NCI-H2107 (cell line): ENCODE measurements around the gene THAP3.
"Not testable (repeated sequence)": the region's sequence is repeated elsewhere in the genome, so short reads cannot be mapped to it uniquely, and the experiment has no call there.

Source experiments
- DNase-seq: peaks from one replicate; lab custom pipeline; 2025; lab: John Stamatoyannopoulos, UW

THAP3 gene

DNA sequence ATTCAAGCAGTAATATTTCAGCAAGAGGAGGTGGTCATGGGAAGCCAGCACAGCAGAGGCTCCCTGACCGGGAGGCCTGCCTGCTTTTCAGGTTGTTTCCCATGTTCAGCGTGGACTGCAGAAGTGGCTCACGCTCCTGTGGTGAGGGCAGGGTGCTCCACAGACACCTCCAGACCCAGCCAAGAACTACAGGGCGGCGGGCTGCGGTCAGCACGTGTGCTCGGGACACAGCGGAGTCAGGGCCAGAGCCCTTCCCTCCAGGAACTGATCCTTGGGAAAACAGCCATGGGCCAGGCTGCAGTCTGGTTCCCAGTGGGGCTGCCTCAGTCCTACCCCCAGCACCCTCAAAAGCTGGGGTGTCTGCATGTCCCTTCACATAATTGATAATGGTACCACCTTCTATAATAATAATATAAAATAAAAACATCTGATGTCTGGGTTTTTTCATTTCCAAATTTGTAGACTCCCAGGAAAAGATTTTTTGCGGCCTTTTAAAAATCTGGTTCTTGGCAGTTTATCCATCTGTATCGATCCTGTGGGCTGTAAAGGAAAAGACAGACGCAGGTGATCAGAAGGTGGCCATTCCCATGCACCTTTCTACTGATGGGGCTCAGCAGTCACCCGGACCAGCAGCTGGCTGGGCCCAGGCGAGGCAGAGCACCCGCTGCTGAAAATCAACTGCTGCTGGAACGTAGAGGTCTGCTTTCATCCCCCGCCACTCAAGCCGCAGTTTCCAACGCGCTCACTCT, 10.7 kb downstream of the THAP3 start:
- DNase-seq = no peak

DNA sequence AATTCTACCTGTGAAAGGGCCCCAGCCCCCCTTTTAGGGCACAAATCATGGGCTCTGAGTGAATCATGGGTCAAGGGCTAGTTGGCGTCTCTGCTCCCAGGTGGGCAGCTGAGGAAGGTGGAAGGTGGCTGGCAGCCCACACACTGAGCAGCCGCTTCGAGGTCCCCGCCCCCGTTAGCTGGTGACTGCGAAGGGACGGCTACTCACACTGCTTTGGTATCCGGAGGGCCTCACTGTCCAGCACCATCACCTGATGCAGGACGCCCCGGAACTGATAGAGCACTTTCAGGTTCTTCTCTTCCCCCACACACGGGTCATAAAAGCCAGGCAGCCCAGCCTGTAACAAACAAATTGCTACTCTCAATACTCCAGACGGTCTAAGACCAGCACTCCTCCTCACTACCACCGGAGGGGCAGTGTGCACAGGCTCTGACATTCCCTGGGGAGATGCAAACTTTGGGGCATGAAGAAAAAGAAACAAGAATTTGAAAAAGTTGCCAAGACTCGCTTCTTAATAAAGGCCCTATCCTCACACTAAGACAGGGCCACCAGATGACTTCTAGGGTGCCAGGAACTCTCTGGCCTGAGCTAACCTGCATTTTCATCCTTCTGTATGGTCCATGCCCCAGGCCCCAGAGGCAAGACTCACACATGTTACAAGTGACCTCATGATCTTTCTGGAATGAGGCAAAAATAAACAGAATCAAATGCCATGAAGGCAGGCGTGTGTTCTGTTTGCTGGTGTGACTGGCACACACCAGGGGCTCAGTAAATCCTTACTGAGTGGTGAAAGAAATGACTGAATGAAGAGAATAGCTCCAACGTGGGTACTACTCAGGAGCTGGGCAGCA, 11.5 kb downstream of the THAP3 start:
- no peak for DNase-seq

DNA sequence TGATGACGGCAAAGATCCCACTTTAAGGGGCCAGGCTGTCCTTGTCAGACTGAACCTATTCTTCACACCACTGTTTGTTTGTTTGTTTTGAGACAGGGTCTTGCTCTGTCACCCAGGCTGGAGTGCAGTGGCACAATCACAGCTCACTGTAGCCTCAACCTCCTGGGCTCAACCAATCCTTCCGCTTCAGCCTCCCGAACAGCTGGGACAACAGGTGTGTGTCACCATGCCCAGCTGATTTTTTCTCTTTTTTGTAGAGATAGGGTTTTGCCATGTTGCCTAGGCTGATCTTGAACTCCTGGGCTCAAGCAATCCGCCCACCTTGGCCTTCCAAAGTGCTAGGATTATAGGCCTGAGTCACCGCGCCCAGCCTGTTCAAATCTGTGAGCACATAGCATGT, 12.1 kb downstream of the THAP3 start:
- DNase-seq = not testable (repeated sequence)

DNA sequence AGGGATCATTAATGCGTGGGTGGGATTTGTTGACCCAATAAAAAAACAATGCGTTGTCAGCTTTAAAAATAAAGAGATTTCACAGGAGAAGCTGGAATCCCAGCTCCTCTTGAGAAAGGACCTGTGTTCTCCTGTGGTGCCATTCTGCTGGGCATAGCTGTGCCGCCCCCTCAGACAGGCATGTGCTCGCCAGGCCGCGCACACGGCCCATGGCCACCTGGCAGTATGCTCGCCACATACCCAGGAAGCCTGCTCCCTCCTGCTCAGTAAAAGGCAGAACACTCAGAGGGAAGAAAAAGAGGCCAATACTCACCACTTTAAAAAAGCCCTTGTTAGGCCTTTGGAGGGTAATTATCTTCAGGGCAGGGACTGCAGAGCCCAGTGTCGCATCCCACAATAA, 13.1 kb downstream of the THAP3 start:
- no peak for DNase-seq

DNA sequence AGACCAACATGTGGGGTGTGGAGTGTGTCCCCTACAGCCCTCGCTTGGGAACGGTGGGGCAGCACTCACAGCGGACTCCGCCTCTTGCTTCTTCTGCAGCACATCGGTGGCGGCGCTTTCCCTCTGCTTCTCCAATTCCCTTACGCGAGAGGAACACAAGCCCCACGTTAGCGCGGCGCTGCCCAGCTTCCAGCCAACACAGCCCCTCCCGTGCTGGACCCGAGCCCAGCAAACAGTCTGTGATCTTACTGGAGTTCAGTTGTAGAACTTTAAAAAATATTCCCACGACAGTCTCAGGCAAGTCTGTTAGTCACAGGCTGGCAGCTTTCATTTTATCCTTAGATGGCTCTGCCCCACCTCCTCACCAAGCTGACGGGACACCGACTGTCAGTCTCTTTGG, 13.6 kb downstream of the THAP3 start:
- no peak for DNase-seq

DNA sequence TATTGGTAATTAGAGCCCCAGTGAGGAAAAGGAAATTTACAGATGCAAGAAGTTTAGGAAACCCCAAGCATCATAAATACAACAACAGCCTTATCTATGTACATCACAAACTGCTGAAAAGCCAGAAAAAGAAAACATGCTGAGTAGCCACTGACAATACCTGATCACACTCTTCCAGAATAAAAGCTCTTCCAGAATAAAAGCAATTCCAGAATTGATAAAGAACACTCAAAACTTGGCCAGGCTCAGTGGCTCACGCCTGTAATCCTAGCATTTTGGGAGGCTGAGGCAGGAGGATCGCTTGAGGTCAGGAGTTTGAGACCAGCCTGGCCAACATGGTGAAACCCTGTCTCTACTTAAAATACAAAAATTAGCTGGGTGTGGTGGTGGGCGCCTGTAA, 16.2 kb downstream of the THAP3 start:
- DNase-seq = not testable (repeated sequence)

DNA sequence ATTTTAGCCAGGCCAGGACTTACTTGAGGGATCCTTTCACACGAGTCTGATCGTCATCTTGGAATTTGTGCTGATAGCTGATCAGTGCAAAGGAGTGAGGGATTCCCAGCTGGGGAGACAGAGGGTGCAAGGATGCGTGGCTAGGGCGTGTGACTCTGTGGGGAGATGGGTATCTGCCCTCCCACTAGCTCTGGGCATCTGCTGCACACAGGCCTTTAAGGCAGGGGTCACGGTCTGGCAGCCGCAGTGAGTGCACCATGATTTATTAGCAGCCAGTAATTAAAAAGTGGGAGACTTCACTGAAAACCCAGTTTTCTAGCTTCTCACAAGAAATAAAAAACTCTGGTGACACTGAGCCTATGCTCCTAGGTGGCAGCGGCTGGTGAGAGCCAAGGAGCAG, 20.4 kb downstream of the THAP3 start:
- no peak for DNase-seq

DNA sequence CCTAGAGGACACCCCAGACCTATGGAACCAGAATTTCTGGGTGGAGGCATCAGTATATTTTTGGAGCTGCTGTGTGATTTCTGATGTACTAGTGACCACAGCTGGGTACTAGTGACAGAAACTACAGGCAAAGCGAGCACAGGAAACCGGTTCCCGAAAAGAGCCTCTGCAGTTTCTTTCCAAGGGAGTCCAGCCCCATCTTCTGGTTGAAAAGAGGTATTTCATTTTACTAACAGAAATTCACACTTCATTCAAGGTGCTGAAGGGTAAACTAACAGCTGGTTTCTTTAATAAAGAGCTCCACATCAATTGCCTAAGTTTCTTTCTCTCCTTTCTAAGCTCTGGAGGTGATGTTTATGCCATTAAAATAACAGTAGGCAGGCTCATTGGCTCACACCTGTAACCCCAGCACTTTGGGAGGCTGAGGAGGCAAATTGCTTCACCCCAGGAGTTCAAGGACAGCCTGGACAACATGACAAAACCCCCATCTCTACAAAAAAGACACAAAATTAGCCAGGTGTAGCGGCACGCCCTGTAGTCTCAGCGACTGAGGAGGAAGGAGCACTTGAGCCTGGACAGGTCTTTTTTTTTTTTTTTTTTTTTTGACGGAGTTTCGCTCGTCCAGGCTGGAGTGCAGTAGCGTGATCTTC, 22.0 kb downstream of the THAP3 start:
- DNase-seq = no peak

DNA sequence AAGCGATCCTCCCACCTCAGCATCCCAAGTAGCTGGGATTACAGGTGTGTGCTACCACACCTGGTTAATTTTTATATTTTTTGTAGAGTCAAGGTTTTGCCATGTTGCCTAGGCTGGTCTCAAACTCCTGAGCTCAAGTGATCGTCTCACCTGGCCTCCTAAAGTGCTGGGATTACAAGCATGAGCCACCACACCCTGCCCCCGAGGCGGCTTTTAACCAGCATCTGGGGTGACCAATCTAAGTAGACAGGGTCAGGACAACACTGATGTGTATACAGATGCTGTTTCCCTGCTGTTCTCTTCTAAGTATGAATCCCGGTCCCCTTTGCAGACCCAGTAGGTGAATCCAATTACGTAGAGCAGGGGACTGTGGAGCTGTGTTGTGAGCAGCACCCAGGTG, 23.9 kb downstream of the THAP3 start:
- no peak for DNase-seq

DNA sequence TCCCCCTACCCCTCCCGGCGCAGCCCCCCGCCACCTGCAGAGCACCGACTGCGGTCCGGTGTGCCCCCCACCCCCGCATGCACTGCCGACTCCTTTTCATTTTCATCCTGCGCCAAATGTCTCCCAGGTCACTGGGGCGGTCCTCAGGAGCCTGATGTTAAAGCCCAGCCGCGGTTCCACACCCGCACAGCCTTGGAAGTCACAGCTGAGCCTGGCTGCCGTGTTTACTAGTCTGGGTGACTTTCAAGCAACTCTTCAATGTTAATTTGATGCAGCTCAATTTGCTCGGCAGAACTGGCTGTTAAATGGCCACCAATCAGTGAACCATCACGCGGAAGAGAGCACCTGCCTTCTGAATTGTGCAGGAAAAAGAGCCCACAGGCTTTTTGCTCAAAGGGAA, 27.2 kb downstream of the THAP3 start:
- no peak for DNase-seq

DNA sequence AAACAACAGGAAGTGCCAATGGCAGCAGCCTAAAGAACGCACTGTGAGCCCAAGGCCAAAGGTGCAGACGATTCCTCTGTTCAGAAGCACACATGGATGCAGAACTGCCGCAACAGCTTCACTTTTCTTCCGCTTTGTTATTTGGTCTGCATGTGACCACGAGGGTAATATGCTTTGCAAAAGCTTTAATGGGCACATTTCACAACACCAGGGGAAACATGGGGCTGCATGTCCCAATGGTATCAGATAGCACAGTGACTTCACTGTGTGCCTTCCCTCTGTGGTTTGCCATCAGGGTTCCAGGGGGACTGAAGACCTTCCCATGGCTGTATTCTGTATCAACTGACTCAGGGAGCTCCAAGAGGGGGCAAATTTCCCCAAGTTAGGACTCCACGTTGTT, 28.3 kb downstream of the THAP3 start:
- DNase-seq = no peak

DNA sequence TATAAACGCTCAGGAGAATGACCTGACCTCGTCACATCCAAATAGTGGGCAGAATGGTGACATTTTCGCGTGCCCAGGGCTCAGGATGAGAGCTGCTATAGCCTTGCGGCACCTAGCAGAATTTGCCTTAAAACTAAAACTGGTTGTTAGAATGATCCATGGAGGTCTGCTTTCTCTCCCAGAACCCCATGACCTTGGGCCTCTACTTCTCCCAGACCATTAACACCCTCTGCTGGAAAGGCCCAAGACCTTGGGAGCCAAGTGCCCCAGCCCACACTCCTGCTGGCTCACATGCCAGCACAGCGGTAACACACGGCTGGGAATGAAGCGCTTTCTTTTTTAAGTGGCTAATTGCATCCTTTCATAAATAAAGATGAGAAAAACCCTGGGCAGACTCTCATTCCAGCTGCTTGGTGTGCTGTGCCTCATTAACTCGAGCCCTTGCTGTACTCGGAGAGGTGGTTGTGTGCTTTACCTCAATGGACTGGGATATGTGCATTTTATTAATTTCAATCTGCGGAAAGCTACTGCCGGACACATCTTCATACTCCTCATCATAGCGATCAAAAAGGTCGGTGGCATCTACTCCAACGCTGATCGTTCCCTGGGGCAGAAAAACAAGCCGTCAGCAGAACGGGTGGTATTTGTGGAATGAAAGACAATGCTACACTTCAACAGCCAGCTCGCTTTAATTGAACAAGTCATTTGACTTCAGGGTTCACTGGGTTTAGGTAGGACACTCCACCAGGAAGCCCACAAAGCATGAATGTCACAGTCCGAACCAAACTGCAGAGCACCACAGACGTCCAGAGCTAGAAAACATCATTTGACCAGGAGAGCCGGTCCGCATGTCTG, 29.0 kb downstream of the THAP3 start:
- DNase-seq = no peak

DNA sequence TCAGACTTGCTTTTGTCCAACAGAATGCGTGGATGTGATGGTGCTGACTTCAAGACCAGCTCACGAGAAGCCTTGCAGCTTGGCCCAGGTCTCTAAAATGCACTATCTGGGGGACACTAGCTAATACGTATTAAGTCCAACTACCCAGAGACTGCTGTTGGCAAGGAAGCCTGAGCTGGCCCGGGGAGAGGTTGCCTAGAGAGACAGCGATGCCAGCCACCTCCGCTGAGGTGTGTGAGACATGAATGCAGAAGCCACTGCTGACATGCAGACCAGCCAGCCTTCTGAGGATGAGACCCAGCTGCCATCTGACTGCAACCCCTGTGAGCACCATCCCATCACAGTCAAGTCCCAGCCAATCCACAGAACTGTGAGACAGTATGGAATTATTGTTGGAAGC, 32.5 kb downstream of the THAP3 start:
- DNase-seq = no peak

DNA sequence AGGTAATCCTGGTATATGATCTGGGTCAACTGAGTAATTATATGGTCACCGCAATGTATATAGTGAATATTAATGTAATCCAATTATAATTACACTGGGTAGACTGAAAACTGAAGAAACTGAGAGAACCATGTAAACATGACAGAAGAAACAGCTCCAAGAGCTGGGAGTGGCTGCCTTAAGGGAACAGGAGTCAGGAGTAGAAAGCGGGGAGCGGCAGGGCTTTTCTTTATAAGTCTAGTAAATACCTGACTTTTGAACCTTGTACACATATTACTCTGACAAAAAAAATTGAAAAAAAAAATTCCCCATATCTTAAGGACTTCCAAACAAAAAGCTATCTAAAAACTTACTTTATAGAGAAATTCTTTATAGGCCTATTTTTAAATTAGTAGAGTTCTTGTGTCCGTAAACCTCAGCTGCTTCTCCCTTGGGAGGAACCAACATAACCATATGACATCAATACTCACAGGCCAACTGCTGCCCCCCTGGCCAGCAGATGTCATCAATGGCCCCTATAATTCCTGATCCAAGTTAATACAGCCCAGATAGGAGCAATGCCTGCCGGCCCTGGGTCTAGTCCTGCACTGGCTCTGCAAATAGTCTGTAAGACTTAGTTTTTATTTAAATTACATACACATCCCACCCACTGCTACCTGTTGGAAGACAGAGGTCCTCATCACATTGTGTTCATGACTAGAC, 33.8 kb downstream of the THAP3 start:
- no peak for DNase-seq

DNA sequence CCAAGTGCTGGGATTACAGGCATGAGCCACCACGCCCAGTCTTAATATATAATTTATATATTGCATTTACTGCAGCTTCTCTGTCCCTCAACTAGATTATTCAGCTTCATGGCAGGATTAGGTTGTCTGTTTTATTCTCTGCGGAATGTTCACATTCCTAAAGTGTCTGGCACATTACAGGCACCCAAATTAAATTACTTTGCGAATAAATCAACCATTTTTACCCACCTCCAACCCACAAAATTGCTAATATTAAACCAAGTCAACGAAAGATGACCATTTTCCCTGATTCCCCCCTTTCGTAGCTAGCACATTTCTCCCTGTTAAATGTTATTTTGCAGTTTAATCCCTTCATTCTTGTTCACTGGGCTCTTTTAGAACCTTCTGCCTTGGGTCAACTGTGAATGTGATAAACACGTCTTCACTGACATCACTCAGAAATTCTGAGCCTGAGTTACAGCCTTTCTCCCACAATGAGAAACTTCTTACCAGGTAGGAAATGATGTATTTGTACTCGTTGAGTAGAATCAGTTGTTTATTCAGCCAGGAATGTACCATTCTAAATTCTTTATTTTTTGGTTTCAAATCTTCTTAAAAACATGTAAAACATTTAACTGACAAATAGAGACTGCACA, 35.9 kb downstream of the THAP3 start:
- no peak for DNase-seq

DNA sequence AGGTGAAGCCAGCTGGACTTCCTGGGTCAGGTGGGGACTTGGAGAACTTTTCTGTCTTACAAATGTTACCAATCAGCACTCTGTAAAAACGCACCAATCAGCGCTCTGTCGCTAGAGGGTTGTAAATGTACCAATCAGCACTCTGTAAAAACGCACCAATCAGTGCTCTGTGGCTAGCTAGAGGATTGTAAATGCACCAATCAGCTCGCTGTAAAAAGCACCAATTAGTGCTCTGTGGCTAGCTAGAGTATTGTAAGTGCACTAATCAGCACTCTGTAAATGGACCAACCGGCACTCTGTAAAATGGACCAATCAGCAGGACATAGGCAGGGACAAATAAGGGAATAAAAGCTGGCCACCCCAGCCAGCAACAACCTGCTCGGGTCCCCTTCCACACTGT, 37.8 kb downstream of the THAP3 start:
- not testable (repeated sequence) for DNase-seq

DNA sequence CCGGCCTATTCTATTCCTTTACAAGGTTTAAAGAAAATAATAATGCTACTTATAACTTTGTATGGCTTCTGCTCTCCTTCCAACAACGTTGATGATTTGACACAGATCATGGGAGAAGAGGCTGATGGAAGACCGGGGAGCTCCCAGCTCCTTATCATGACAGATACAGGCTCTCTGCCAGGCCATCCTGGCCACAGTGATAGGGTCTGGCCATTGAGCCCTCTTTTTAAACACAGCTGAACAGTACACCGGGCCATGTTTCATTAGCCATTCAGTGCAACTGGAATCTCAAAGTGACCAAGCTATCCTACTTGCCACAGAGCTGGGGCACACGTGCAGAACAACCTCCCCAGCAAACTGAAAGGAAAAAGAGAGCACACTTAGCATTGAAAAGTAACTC, 42.0 kb downstream of the THAP3 start:
- no peak for DNase-seq

DNA sequence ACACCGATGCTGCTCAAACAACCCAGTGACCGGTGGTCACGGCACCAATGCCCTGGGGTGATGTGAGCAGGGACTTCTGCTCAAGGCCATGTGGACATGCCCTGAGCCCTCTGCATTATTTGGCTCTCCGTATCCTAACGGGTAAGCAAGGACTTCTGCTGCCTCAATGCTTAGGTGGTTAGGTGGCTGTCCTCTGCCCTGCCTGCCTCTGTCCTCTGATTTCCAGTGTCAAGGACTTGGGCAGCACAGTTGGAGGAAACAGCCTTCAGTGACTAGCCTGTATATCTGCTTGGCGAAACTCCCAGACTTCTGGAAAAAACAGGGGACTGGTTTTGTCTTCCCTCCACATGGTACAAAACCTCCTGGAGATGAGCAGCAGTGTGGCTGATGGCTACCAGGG, 42.5 kb downstream of the THAP3 start:
- no peak for DNase-seq

DNA sequence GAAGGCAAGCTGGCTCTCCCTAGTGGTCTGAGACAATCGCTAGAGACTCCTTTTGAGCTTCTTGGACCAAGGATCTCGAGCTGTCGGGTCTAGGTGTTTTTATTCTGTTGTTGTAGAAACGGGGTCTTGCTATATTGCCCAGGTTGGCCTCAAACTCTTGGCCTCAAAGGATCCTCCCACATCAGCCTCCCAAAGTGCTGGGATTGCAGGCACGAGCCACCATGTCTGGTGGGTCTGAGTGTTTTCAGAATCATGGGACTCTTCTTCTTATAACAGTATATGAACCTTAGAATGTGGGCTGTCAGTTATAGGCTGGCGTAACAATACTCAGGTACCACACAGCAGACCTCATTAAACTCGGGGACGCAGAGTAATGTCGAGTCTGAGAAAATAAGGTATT, 43.8 kb downstream of the THAP3 start:
- DNase-seq = no peak

DNA sequence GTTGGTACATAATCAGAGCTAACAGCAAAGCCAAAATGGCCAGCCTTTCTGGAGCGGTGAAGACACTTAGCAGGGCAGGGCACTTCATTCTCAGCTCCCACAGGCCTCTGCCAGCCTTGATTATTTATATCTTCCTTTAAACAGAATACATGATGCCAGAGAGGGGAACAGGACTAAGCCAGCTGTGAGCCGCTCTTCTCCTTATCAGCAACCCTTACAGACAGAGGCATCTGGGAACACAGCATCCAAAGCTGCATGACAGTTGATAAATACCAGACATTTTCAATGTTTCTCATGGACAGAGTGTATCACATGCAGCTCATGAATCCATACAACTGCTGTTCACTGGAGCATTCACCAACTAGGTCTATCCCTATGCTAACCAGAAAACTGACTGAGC, 47.9 kb downstream of the THAP3 start:
- no peak for DNase-seq

DNA sequence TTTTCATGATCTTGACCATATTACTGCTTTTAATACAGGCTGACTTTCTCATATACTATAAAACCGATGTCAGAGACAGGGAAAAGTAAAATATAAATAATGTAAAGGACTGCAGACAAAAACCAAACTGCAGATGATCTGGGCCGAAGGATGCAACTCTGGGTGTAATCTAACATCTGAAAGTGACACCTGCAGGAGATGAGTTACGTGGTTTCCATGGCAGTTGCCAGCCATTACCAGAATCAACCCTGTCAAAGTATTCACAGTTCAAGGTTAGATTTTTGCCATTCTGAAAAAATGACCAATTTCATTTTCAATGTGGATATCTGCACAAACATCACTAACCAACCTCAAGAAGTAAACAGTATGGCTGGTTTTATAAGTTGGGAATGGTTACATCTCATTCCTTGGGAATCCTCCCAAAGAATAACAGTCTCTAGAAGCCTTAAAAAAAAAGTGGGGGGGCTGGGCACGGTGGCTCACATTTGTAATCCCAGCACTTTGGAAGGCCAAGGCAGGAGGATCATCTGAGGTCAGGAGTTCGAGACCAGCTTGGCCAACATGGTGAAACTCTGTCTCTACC, 49.2 kb downstream of the THAP3 start:
- DNase-seq = no peak
